ENCODE results near the gene UBQLNL. TPM values are rescaled to one million over a fixed set of nuclear protein-coding genes. Genes with fewer than 3 reads are reported as not detected.

UBQLNL gene, protein sequence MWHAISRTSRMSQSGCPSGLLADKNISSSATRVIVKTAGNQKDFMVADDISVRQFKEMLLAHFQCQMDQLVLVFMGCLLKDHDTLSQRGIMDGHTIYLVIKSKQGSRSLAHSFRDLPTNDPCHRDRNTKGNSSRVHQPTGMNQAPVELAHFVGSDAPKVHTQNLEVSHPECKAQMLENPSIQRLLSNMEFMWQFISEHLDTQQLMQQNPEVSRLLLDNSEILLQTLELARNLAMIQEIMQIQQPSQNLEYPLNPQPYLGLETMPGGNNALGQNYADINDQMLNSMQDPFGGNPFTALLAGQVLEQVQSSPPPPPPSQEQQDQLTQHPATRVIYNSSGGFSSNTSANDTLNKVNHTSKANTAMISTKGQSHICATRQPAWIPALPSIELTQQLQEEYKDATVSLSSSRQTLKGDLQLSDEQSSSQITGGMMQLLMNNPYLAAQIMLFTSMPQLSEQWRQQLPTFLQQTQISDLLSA
- not detected for total RNA-seq

DNA sequence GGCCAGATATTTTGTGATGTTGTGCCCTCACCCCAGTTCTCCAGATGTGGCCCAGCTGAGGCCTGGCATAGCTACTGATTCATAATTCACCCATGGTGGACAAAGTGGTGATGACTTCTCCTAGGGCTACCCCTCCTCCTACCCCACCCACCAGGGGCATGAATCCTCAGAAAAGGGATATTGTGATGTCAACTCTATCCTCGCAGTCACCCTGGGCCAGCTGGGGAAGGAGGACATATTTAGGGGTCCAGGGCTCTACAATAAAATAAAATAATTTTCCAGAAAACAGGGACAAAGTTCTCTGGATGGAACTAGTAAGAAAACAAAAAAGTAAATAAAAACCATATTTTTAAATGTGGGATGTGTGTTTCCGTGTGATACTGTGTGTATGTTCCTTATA lies at the start of gene UBQLNL:
Gene UBQLNL (minus strand): TSS at position 101 of the 400 bp plus-strand sequence. CDS start 258 bp downstream, outside the sequence.
- DNase-seq, result no peak

DNA sequence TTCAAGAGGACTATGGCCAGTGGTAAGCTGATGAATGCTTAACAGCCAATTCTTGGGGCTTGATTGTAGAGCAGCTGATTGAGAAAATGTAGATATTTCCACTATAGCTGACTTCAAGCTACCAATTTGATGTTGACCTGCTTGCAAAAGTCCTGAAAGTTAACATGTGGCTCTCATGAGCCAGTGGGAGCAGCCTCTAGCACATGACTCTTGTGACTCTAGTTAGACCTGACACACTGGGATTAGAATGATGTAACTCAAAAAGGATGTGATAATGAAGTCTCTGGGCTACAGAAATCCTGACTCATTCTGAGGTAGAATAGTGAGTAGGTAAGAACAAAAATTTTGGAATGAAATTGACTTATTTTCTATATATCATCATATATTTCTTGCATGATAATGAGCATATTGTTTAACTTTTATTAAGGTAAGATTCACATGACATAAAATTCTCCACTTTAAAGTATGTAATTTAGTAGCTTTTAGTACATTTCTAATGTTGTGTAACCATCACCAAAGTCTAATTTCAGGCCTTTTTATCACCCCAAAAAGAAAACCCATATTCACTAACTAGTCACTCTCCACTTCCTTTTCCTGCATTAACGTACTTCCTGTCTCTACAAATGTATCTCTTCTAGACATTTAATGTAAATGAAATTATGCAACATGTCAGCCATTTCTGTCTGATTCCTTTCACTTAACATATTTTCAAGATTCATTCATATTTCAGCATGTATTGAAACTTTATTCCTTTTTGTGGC lies 47.9 kb upstream of the UBQLNL start:
- DNase-seq, result no peak

DNA sequence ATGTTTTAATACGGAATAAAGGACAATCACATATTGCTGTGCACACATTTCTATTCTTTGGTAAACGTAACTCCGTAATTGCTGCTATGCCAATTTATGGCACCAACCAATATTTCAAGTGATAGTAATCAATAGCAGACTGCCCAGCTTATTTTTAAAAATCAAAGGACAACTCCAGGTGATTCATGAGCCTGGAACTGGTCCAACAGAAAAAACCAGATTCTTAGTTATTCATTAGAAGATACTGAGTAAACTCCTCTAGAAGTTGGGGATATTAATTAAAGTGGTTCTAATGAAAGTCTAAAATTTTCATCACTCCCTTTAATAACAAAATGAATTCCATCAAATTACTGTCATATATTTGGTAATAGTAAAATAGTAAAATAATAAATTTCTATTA lies 41.3 kb upstream of the UBQLNL start:
- no peak for DNase-seq

DNA sequence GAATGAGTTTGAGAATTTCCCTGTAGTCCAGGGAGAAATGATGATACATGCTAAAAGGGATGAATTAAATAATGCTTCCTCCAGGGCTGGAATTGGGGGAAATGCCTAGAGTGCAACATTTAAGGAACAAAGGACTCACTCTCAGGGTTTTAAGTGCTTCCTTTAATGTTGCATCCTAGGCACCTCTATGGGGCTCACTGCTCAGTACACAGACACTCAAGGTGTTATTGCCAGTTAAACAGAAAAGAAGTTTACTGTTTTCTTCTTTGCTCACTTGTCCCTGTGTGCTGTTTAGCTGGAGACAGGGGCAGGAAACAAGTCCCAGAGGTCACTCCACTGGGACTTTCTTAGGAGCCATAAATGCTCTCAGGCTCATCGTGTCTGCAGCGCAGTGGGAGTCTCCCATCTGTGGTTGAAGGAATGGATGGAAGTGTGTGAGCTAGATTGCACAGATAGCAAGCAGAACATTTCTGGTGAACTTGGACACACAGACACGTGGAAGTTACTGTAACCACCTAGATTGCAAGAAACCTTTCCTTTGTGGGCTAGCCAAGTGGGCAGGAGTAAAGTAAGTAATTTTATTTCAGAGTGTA lies 40.2 kb upstream of the UBQLNL start:
- DNase-seq, result no peak

DNA sequence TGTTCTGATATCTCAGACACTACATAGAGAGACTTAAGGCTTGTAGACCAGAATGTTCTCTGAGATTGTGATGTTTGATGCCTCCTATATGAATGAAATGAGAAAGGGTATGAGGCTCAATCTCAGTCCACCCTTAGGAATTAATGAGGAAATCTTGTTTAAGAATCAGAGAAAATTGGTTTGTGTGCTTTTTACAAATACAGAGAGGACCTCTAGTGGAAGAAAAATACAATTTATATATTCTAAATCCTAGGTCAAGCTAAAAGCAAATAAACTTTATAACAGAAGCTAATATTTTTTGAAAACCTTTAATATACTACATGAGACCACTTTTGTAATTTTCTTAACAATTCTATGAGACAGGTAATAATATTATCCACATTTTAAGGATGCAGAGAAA lies 36.8 kb upstream of the UBQLNL start:
- DNase-seq, result no peak

DNA sequence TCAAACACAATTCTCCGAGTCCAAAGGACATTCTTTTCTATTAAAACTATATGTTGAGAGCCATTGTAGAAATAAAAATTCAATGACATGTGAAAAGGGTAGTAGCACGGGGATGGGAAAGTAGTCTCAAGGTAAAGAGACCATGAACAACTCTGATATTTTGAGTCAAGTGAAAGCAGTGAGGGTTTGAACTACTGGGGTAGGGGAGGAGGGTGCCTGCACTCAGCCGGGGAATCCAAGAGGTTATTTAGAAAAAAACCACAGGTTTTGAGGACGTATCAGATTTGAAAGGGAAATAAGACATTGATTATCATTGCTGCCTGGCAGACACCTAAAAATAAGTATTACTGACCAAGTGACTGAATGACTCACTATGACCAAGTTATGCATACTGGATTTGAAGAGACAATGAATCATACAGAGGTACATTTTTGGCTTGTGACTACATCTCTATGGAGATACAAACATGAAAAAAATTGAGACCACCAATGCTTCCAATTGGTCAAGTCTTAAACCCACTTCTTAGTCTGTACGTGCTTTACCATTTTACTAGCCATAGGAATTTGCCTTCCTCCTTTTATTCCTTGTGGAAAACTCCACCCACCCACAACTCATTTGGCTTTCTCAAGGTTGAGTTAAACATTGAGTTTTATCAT lies 34.1 kb upstream of the UBQLNL start:
- no peak for DNase-seq

DNA sequence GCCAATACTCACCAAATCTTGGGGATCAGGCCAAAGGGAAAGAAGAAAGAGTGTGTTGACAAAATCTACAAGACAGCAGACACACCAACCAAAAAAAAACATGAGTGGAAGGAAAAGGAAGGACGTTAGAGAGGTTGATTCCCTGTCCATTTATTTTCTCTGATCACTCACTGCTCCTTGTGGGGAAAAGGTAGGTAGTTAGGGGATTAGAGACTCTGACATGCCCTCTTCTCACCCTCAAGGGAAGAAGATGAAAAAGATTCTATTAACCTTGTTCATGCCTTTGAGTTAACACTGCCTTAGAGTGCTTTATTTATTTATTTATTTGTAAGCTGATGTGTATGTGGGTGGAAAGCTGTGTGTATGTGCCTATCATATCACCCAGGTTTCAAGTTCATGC lies 31.9 kb upstream of the UBQLNL start, which contains the start of gene OR52H1:
Gene OR52H1 (minus strand): TSS at position 101 of the 400 bp plus-strand sequence. CDS start 3,035 bp downstream, outside the sequence.
- no peak for DNase-seq

DNA sequence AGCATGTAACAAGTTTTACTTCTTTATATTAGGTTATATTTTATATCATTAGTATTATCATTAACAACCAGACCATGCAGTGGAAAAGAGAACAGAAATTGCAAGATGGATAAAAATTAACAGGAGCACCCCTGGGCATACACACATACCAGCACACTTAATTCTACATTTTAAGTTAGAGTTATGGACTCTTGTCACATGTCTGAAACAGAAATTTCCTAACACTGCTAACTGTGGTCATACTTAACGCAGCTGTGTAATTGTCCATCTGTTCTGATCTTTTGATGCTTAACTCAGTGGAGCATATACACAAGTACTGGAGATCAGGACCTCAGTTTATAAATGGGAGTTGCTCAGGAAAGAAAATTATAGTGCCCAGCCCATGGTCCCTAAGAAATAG lies 31.5 kb upstream of the UBQLNL start:
- DNase-seq, result no peak

DNA sequence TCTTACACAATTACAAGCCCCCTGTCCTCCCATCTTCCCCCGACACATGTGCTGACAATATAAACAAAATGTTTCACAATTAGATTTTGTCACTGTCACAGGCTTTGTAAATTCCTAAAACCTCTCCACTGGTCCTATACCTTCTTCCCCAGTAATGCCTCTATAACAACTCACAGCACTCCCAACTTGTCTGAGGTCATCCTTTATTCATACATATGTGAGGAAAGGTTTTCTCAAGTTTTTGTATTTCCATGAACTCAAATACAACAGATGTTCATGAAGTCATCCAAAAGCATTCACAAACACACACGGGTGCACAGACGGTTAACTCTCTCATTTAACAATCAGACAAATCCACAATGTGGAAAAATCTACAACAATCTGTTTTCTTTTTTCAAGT lies 30.0 kb upstream of the UBQLNL start:
- DNase-seq, result no peak

DNA sequence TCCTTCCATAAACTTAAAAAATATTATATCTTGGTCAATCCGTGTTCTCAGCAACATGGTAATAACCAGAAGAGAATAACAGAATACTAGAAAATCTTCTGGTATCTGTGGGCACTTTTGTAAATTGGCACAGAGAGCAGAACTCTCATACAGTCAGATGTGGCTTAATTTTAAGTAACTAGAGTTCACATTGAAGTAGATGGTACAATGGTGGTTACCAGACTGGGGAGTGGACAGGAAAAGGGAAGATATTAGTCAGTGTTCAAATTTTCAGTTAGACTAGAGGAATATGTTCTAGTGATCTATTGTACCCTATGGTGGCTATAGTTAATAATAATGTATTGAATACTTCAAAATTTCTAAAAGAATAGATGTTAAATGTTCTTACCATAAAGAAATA lies 24.9 kb upstream of the UBQLNL start:
- no peak for DNase-seq

DNA sequence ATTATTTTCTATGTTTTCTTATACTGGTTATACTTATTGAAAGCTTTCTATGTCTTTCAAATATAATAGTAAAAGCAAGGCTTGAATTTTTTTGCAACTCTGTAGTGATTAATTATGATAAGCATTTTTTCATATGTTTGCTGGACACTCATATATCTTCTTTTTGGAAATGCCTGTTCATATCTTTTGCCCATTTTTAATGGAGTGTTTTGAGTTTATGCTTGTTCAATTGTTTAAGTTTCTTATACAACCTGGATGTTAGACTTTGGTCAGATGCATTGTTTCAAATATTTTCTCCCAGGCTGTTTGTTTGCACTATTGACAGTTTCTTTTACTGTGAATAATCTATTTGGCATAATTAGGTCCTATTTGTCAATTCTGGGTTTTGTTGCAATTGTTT lies 20.0 kb upstream of the UBQLNL start:
- DNase-seq, result no peak

DNA sequence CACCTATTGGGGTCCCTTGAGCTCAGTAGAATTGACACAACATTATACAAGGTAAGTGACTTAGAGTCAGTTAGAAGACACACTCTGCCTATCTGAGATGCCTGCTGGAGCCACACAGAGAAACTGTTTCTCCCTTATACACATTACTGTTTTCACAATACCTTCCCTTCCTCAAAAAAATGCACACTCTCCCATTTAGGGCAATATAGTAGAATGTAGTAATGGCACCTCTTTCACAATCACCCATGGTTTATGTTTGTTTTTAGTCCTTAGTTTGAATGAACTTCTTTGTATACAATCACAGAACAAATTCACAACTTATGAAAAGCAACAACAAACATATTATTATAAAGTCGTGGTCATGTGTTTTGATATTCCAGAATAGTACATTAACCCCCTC lies 17.5 kb upstream of the UBQLNL start:
- DNase-seq, result no peak

DNA sequence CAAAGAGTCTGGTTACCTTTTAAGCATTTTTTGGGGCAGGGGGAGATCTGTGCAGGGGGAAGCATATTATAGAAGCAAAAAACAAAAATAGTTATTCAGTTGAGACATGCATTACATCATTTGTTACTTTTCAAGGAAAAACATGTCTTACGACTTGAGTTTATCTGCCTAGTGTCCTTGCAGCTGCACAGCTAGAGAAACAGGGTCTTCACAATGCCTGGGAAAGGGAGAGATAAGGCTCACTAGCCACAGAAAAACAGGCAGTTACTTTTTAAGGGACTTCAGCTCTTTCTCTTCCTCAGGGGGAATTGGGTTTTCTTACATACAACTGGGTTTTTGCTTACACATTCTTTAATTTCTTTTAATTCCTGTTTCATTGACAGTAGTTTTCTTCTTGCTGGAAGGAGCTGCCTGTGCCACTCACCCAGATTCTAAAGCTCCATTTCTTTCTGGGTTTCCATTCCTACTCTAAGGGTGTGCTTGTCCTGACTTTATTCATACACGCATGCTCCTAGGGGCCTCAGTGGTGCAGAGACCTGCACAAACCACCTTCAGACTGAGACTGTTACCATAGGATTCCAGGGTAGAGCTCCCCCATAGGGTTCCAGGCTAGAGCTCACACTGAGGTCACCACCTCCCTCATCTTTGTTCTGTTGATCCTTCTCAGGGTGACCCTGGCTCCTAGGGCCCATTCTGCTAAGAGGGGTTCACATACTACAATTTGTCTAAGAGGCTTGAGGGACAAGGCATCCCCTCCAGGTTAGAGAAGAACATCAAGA lies 14.7 kb upstream of the UBQLNL start:
- DNase-seq, result no peak

DNA sequence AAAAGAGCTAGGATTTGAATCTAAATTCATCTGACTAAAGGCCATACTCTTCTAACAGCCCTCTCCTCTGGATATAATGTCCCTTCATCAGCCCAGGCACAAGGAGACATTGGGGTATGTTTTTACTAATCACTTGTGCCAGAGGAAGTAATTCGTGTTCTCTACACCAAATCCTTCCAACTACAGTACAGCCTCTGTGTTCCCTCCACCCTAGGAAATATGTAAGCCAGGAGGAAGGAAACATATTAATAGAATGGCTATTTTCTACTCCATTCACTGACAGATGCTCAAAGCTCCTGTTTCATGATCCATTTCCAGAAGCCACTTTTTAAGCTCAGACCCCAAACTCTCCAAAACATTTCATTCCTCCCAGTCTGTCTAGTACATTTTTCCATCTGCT lies 12.0 kb upstream of the UBQLNL start:
- DNase-seq, result no peak

DNA sequence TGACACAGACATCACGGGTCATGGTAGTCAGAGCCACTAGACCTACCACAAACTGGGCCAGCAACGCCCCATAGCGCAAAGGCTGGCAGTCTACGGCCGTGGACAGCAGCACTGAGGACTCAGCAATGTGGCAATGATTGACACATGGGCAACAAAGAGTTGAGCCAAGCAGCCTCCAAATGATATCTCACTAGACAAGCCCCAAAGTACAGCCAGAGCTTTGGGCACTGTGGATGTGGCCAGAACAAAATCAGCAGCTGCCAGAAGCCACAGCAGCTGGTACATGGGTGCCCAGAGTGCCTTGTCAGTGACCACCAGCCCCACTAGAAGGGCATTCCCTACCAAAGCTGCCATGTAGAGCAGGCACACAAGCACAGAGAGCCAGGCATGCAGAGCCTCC lies 11.2 kb upstream of the UBQLNL start:
- no peak for DNase-seq

DNA sequence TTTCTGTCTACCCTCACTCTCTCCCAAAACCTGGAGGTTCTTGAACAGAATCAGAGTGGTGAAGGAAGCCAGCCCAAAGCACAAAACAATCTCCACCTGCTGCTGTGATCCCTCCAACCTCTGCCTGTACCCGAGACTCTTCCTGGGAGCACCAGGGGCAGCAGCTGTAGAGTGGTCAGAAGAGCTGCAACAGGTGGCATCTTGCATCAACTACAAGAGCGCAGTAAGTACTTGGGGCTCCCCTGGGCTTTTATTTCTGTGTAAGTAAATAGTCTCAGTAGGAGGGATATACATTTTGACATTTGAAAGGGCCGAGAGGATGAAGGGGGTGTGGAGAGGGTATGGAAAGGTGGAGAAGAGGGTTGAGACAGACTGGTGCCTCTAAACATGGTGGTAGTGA lies 8.3 kb upstream of the UBQLNL start:
- DNase-seq, result no peak

DNA sequence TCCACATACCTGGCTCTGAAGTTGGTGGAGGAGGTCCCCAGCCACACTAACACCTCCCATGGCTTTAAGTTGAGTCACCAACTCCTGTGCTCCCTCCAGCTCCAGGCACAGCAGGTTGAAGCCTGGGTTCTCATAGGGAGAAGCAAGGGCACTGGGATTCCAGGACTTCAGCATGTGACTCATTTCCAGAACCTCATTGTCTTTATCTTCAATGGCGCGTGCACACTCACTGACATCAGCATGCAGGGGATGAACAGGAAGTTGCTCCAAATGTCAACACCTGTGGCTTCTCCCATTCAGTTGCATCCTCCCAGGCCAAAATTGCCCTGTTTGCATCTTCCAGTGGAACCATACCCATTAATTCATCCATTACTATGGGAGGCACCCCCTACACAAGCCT lies 5.8 kb upstream of the UBQLNL start:
- DNase-seq, result no peak

DNA sequence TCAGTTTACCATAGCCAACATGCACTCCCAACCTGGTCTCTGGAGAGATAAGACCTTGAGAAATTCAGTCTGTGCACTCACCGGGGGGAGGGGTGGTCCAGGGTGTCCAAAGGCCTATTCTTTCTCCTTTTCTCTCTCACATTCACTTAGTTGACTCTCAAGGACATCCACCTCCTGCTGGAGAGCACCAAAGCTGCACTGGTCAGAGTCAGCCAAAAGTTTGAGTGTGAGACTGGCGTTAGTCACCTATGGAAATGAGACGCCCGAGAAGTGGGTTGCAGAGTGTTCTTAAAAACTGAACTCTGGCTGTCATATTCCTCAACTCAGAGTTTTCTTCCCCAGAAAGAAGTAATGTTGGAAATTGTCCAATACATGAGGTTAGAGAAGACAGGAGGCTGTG lies 5.0 kb upstream of the UBQLNL start:
- no peak for DNase-seq

DNA sequence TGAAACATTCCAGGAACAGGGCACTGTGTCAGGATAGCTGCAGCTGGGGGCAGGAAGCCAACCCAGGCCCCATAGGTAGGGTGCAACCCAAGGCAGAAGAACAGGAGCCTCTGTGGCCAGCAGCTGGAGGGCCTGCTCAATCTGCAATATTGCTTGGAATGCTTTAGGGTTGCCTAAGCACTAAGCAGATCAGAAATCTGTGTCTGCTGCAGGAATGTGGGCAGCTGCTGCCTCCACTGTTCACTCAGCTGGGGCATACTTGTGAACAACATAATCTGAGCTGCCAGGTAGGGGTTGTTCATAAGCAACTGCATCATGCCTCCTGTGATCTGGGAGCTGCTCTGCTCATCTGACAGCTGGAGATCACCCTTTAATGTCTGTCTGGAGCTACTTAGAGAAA lies 1.7 kb downstream of the UBQLNL start:
- DNase-seq, result no peak

DNA sequence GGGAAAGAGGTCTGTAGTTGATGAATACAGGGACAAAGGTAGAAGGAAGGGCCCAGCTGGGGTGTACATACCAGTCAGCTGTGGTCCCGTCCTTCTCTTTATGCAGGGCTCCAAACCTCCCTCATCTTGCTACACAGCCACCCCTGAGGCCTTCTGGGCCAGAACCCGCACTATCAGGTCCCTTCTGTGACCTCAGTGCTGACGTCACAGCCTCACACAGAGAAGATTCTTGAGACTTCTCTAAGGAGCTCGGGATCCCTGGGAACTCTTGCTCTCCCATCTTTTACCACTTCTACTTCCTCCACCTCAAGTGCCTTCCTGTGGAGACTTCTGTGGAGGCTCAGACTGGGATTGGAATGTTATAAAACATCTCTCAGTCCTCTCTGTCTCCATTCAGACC lies 6.7 kb downstream of the UBQLNL start, which contains the start of gene UBQLN3:
Gene UBQLN3 (minus strand): TSS at position 155 of the 400 bp plus-strand sequence. CDS start 399 bp downstream, outside the sequence.
- no peak for DNase-seq

DNA sequence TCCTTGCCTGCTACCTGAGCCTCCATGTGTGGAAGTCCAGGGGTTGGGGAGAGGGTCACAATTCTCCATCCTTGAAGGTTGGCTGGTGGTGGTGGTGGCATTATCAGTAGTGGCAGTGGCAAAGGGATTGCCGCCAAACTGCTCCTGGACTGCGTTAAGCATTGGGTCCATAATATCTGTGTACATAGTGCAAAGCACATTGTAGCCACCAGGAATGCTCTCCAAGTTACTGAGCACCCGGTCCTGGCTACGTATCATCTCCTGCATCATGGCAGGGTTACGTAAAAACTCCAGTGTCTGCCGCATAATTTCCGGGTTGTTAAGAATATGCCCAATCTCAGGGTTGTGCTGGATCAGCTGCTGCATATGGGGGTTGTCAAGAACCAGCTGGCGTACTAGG lies 7.9 kb downstream of the UBQLNL start:
- no peak for DNase-seq

DNA sequence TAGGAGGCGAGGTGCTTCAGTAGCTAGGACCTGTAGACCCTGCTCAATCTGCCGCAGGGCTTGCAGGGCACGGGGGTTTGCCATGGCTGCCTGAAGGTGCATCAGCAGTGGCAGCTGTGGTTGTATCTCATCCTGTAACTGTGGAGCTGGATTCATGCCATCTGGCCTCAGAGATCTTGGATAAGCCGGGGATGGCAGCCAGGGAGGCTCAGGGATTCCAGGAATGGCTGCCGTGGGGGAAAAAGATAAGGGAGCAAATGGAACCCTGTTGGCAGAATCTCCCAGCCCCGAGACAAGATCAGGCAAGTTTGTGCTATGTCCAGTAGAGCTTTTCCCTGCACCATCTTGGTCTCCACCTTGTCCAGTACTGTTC lies 8.6 kb downstream of the UBQLNL start:
- no peak for DNase-seq
